Measurements from ENCODE around the gene PRKCQ. TPM values are rescaled to one million over a fixed set of nuclear protein-coding genes. Genes with fewer than 3 reads are reported as not detected.

The PRKCQ gene
- total and polyA plus RNA-seq, 2 of the 13 experiments (the other 11 are each of a cell fraction or from before 2014, with no cell fraction given), result 0.13 to 0.35 TPM

DNA sequence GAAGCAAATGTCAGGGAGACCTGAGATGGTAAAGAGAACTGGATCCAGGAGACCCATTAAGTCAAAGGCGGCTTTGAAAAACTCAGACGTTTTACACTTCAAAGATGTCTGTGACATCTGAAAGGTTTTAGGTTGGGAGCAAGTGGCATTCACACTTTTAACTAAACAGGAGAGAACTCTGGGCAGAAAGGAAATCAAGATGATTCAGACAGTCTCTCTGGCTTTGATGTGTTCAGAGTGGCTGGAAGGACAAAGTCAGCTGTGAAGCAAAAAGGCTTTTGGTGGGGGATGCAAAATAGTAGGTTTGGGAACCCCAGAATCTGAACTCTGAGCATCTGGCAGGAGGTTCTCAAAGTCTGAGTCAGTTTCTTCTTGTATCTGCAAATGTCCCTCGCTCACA is 66.6 kb downstream of the PRKCQ start:
- no peak for ATAC-seq
- BruUV-seq (replicated peaks), result no TSS peak
- H3K27me3 ChIP-seq (ENCODE audit: control insufficient read depth in 1 of 2, insufficient read depth in 2 of 2, low read length in 2 of 2), result peaks cover 0 to 19% of the 10 kb centered on the region in 2 experiments; a peak in 2 of 5 replicates
- POLR2A ChIA-PET, result no interaction called here
- no peaks in the 10 kb centered on the region for H3K4me1 ChIP-seq (ENCODE audit: insufficient read depth, low read length)
- no peak for FAIRE-seq
- TF ChIP-seq MIER3 (CRISPR knock-in tag; IDR thresholded peaks at IDR 0.05; ENCODE audit: borderline replicate concordance) (no peak), KLF12 (CRISPR knock-in tag; IDR thresholded peaks at IDR 0.05; ENCODE audit: borderline replicate concordance) (no peak), ZBTB8A (CRISPR knock-in tag; IDR thresholded peaks at IDR 0.05; ENCODE audit: borderline replicate concordance, low read depth) (no peak), MAFK (conservative IDR thresholded peaks at IDR 0.05 in 1 of 2, IDR thresholded peaks at IDR 0.05 in 1 of 2; ENCODE audit: low read length in 2 of 2) (no peak), KAT8 (CRISPR knock-in tag; IDR thresholded peaks at IDR 0.05) (no peak), FOXC1 (CRISPR knock-in tag; IDR thresholded peaks at IDR 0.05; ENCODE audit: borderline replicate concordance) (no peak)
- 30% methylated on average over 3 of the region's 3 CpGs for WGBS (ENCODE audit: low lambda C conversion rate)
- no peak overlapping the region for H3K9ac ChIP-seq (ENCODE audit: insufficient read depth, low read depth, low read length)
- H3K4me3 ChIP-seq (replicated peaks in 1 of 3; ENCODE audit: insufficient read depth in 1 of 3, low read depth in 2 of 3, low read length in 3 of 3), result no peak overlapping the region
- no peak overlapping the region for H2AFZ ChIP-seq (ENCODE audit: low read length)
- peaks cover 10% of the 10 kb centered on the region for H3K9me3 ChIP-seq (ENCODE audit: low read length)
- no peak overlapping the region for H3K4me2 ChIP-seq (ENCODE audit: low read depth, low read length)
- DNase-seq (ENCODE audit: low spot score), result no peak
- H3K79me2 ChIP-seq (ENCODE audit: insufficient read depth, low read length), result no peaks in the 10 kb centered on the region
- H3K36me3 ChIP-seq (replicated peaks in 1 of 2; ENCODE audit: control insufficient read depth in 1 of 2, insufficient read depth in 2 of 2, low read length in 2 of 2), result no peaks in the 10 kb centered on the region
- no peaks in the 10 kb centered on the region for H4K20me1 ChIP-seq (ENCODE audit: insufficient read depth, low read length)
- CTCF ChIA-PET (ENCODE audit: low intra/inter-chr PET ratio, low total read pairs), result no interaction called here
- no peak overlapping the region for H3K27ac ChIP-seq (ENCODE audit: extremely low read length, insufficient read depth, low read length)
- intact Hi-C loops (cut with micrococcal nuclease; ENCODE audit: unreplicated experiment) (no loop called here), in situ Hi-C loops (cut with HindIII; ENCODE audit: extremely low pct_ligation_motif_present, low pct_unique_long_range_greater_than_20kb) (no loop called here)

GRCh38 chr10:6512182-6512581 is 67.9 kb downstream of the PRKCQ start:
- Histone ChIP-seq H3K4me3 (replicated peaks in 1 of 3; ENCODE audit: insufficient read depth in 1 of 3, low read depth in 2 of 3, low read length in 3 of 3) (no peak overlapping the region), H2AFZ (ENCODE audit: low read length) (no peak overlapping the region), H3K4me1 (ENCODE audit: insufficient read depth, low read length) (no peaks in the 10 kb centered on the region), H3K27me3 (ENCODE audit: control insufficient read depth in 1 of 2, insufficient read depth in 2 of 2, low read length in 2 of 2) (peaks cover 0 to 19% of the 10 kb centered on the region in 2 experiments; a peak in 2 of 5 replicates), H3K9me3 (ENCODE audit: low read length) (peaks cover 10% of the 10 kb centered on the region), H4K20me1 (ENCODE audit: insufficient read depth, low read length) (no peaks in the 10 kb centered on the region), H3K4me2 (ENCODE audit: low read depth, low read length) (no peak overlapping the region), H3K27ac (ENCODE audit: extremely low read length, insufficient read depth, low read length) (no peak overlapping the region), H3K36me3 (replicated peaks in 1 of 2; ENCODE audit: control insufficient read depth in 1 of 2, insufficient read depth in 2 of 2, low read length in 2 of 2) (no peaks in the 10 kb centered on the region), H3K79me2 (ENCODE audit: insufficient read depth, low read length) (no peaks in the 10 kb centered on the region), H3K9ac (ENCODE audit: insufficient read depth, low read depth, low read length) (no peak overlapping the region)
- no peak for DNase-seq (ENCODE audit: low spot score)
- TF ChIP-seq ELF4 (CRISPR knock-in tag; IDR thresholded peaks at IDR 0.05; ENCODE audit: borderline replicate concordance) (no peak), TCF7L2 (IDR thresholded peaks at IDR 0.05; ENCODE audit: low read depth, low read length) (no peak), ZNF816 (CRISPR knock-in tag; IDR thresholded peaks at IDR 0.05; ENCODE audit: borderline replicate concordance) (no peak), SUZ12 (IDR thresholded peaks at IDR 0.05; ENCODE audit: low read depth, low read length) (no peak), ZMYM4 (CRISPR knock-in tag; IDR thresholded peaks at IDR 0.05) (no peak), U2AF1 (optimal IDR thresholded peaks at IDR 0.05; ENCODE audit: low read depth, low read length) (no peak)
- TF ChIP-seq, protein P1, sequence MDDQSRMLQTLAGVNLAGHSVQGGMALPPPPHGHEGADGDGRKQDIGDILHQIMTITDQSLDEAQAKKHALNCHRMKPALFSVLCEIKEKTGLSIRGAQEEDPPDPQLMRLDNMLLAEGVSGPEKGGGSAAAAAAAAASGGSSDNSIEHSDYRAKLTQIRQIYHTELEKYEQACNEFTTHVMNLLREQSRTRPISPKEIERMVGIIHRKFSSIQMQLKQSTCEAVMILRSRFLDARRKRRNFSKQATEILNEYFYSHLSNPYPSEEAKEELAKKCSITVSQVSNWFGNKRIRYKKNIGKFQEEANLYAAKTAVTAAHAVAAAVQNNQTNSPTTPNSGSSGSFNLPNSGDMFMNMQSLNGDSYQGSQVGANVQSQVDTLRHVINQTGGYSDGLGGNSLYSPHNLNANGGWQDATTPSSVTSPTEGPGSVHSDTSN (CRISPR knock-in tag; IDR thresholded peaks at IDR 0.05; ENCODE audit: borderline replicate concordance), result no peak
- TF ChIP-seq, protein P2, sequence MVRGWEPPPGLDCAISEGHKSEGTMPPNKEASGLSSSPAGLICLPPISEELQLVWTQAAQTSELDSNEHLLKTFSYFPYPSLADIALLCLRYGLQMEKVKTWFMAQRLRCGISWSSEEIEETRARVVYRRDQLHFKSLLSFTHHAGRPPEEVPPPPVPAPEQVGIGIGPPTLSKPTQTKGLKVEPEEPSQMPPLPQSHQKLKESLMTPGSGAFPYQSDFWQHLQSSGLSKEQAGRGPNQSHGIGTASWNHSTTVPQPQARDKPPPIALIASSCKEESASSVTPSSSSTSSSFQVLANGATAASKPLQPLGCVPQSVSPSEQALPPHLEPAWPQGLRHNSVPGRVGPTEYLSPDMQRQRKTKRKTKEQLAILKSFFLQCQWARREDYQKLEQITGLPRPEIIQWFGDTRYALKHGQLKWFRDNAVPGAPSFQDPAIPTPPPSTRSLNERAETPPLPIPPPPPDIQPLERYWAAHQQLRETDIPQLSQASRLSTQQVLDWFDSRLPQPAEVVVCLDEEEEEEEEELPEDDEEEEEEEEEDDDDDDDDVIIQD (CRISPR knock-in tag; IDR thresholded peaks at IDR 0.05; ENCODE audit: low read depth), result no peak
- TF ChIP-seq, protein P3, sequence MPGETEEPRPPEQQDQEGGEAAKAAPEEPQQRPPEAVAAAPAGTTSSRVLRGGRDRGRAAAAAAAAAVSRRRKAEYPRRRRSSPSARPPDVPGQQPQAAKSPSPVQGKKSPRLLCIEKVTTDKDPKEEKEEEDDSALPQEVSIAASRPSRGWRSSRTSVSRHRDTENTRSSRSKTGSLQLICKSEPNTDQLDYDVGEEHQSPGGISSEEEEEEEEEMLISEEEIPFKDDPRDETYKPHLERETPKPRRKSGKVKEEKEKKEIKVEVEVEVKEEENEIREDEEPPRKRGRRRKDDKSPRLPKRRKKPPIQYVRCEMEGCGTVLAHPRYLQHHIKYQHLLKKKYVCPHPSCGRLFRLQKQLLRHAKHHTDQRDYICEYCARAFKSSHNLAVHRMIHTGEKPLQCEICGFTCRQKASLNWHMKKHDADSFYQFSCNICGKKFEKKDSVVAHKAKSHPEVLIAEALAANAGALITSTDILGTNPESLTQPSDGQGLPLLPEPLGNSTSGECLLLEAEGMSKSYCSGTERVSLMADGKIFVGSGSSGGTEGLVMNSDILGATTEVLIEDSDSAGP (CRISPR knock-in tag; IDR thresholded peaks at IDR 0.05; ENCODE audit: borderline replicate concordance), result no peak
- ChIA-PET POLR2A (no interaction called here), CTCF (ENCODE audit: low intra/inter-chr PET ratio, low total read pairs) (no interaction called here)
- BruUV-seq (replicated peaks), result no TSS peak
- WGBS (ENCODE audit: low lambda C conversion rate), result 1% methylated on average over 3 of the region's 3 CpGs
- ATAC-seq, result no peak
- intact Hi-C loops (cut with micrococcal nuclease; ENCODE audit: unreplicated experiment) (no loop called here), in situ Hi-C loops (cut with HindIII; ENCODE audit: extremely low pct_ligation_motif_present, low pct_unique_long_range_greater_than_20kb) (no loop called here)
- no peak for FAIRE-seq

All from HepG2 (cell line).